ENCODE data around the gene DLK2. TPM values are rescaled to one million over a fixed set of nuclear protein-coding genes. Genes with fewer than 3 reads are reported as not detected.
"Not testable (repeated sequence)": the region's sequence is repeated elsewhere in the genome, so short reads cannot be mapped to it uniquely, and the experiment has no call there.

The DLK2 gene
- total RNA-seq, 2 experiments from 2014 or later: not detected

- intact Hi-C loops (cut with micrococcal nuclease; ENCODE audit: unreplicated experiment): no loop called here
- no peaks in the 10 kb centered on the region for H3K9me3 ChIP-seq (ENCODE audit: low read length)
- BruUV-seq (replicated peaks): no TSS peak
- no peaks in the 10 kb centered on the region for H4K20me1 ChIP-seq (ENCODE audit: insufficient read depth, low read length)
- no peak for TF ChIP-seq EZH2phosphoT487 (IDR thresholded peaks at IDR 0.05; ENCODE audit: borderline replicate concordance, low read depth, low read length)
- TF ChIP-seq, protein P1, sequence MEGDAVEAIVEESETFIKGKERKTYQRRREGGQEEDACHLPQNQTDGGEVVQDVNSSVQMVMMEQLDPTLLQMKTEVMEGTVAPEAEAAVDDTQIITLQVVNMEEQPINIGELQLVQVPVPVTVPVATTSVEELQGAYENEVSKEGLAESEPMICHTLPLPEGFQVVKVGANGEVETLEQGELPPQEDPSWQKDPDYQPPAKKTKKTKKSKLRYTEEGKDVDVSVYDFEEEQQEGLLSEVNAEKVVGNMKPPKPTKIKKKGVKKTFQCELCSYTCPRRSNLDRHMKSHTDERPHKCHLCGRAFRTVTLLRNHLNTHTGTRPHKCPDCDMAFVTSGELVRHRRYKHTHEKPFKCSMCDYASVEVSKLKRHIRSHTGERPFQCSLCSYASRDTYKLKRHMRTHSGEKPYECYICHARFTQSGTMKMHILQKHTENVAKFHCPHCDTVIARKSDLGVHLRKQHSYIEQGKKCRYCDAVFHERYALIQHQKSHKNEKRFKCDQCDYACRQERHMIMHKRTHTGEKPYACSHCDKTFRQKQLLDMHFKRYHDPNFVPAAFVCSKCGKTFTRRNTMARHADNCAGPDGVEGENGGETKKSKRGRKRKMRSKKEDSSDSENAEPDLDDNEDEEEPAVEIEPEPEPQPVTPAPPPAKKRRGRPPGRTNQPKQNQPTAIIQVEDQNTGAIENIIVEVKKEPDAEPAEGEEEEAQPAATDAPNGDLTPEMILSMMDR (conservative IDR thresholded peaks at IDR 0.05; ENCODE audit: low read length): no peak
- no peaks in the 10 kb centered on the region for H3K9me2 ChIP-seq (ENCODE audit: insufficient read depth, low read length)
- H3K4me2 ChIP-seq (ENCODE audit: low read length): no peak overlapping the region
- DNase-seq (ENCODE audit: low spot score): no peak
- CTCF ChIA-PET (ENCODE audit: unreplicated experiment): interaction anchor here (0.6 kb wide), 1 partner anchor 24 kb away, joined by 4 read pairs; no protein-coding TSS in a partner anchor
- POLR2A ChIA-PET: interaction anchor here (1.0 kb wide), 1 partner anchor 10 kb away, joined by 3 read pairs; the partner anchor contains the start of gene TJAP1
- H2AFZ ChIP-seq (ENCODE audit: low read length): no peak overlapping the region
- H3K79me2 ChIP-seq (ENCODE audit: insufficient read depth, low read depth, low read length): no peaks in the 10 kb centered on the region
- no peak overlapping the region for H3K4me3 ChIP-seq (ENCODE audit: low read depth, low read length, poor library complexity, severe bottlenecking)
- no peaks in the 10 kb centered on the region for H3K4me1 ChIP-seq (ENCODE audit: insufficient read depth, low read length, poor library complexity, severe bottlenecking)
- H3K36me3 ChIP-seq (ENCODE audit: insufficient read depth, low read length): no peaks in the 10 kb centered on the region
- H3K27ac ChIP-seq (ENCODE audit: low read depth, low read length, poor library complexity, severe bottlenecking): no peak overlapping the region
Observed at GRCh38 chr6:43467752-43468151, 12.4 kb upstream of the DLK2 start.

- BruUV-seq (replicated peaks); POLR2A ChIA-PET; H3K4me2 ChIP-seq (ENCODE audit: low read length); H3K36me3 ChIP-seq (ENCODE audit: insufficient read depth, low read length); DNase-seq (ENCODE audit: low spot score); H3K79me2 ChIP-seq (ENCODE audit: insufficient read depth, low read depth, low read length); H4K20me1 ChIP-seq (ENCODE audit: insufficient read depth, low read length); intact Hi-C loops (cut with micrococcal nuclease; ENCODE audit: unreplicated experiment); H3K9me3 ChIP-seq (ENCODE audit: low read length); H2AFZ ChIP-seq (ENCODE audit: low read length); H3K9me2 ChIP-seq (ENCODE audit: insufficient read depth, low read length); H3K4me1 ChIP-seq (ENCODE audit: insufficient read depth, low read length, poor library complexity, severe bottlenecking); H3K27ac ChIP-seq (ENCODE audit: low read depth, low read length, poor library complexity, severe bottlenecking); H3K4me3 ChIP-seq (ENCODE audit: low read depth, low read length, poor library complexity, severe bottlenecking): not testable (repeated sequence)
- CTCF ChIA-PET (ENCODE audit: unreplicated experiment): interaction anchor here (0.6 kb wide), 1 partner anchor 24 kb away, joined by 4 read pairs; no protein-coding TSS in a partner anchor
Observed at GRCh38 chr6:43467265-43467664, 11.9 kb upstream of the DLK2 start.

- no TSS peak for BruUV-seq (replicated peaks)
- CTCF ChIA-PET (ENCODE audit: unreplicated experiment): no interaction called here
- Histone ChIP-seq H3K4me1 (ENCODE audit: insufficient read depth, low read length, poor library complexity, severe bottlenecking) (no peaks in the 10 kb centered on the region), H3K27ac (ENCODE audit: low read depth, low read length, poor library complexity, severe bottlenecking) (no peak overlapping the region), H3K4me2 (ENCODE audit: low read length) (no peak overlapping the region), H4K20me1 (ENCODE audit: insufficient read depth, low read length) (no peaks in the 10 kb centered on the region), H3K79me2 (ENCODE audit: insufficient read depth, low read depth, low read length) (no peaks in the 10 kb centered on the region), H2AFZ (ENCODE audit: low read length) (no peak overlapping the region), H3K36me3 (ENCODE audit: insufficient read depth, low read length) (no peaks in the 10 kb centered on the region), H3K4me3 (ENCODE audit: low read depth, low read length, poor library complexity, severe bottlenecking) (no peak overlapping the region), H3K9me2 (ENCODE audit: insufficient read depth, low read length) (no peaks in the 10 kb centered on the region), H3K9me3 (ENCODE audit: low read length) (no peaks in the 10 kb centered on the region)
- POLR2A ChIA-PET: no interaction called here
- intact Hi-C loops (cut with micrococcal nuclease; ENCODE audit: unreplicated experiment): no loop called here
- DNase-seq (ENCODE audit: low spot score): no peak
- TF ChIP-seq, protein P1 (conservative IDR thresholded peaks at IDR 0.05; ENCODE audit: low read length): no peak
- TF ChIP-seq EZH2phosphoT487 (IDR thresholded peaks at IDR 0.05; ENCODE audit: borderline replicate concordance, low read depth, low read length): no peak
Observed at GRCh38 chr6:43465948-43466347, 10.6 kb upstream of the DLK2 start.

Measured in OCI-LY7 (cell line).